T-helper 2 cell treated with Interferon-gamma antibody and Interleukin-4, amounts not matched to agents 5 μg/mL and 100 μg/mL, for 36 hours (primary cell): Measurements from ENCODE around the gene SLC23A2.
A peak's percentile ranks its signal among the peaks of the same experiment; 100 is the strongest.

Experiments used
- DNase-seq: peaks from one replicate; pipeline ENCODE4 v3.0.0; 2021; ENCODE audit warnings: low spot score
- H3K27ac Mint-ChIP-seq: one replicate; pipeline ENCODE4 v1.8.0; 2021; ENCODE audit warnings: mild to moderate bottlenecking, mixed read lengths
- H3K27me3 Mint-ChIP-seq: one replicate; pipeline ENCODE4 v1.8.0; 2021; ENCODE audit warnings: low read depth, mixed read lengths
- H3K36me3 Mint-ChIP-seq: one replicate; pipeline ENCODE4 v1.8.0; 2021; ENCODE audit warnings: low read depth, mixed read lengths
- H3K4me1 Mint-ChIP-seq: one replicate; pipeline ENCODE4 v1.8.0; 2021; ENCODE audit warnings: low read depth, mixed read lengths
- H3K4me3 Mint-ChIP-seq: one replicate; pipeline ENCODE4 v1.8.0; 2022; ENCODE audit warnings: mild to moderate bottlenecking, moderate library complexity, mixed read lengths
- H3K9me3 Mint-ChIP-seq: one replicate; pipeline ENCODE4 v1.8.0; 2021; ENCODE audit warnings: mixed read lengths

The SLC23A2 gene

DNA sequence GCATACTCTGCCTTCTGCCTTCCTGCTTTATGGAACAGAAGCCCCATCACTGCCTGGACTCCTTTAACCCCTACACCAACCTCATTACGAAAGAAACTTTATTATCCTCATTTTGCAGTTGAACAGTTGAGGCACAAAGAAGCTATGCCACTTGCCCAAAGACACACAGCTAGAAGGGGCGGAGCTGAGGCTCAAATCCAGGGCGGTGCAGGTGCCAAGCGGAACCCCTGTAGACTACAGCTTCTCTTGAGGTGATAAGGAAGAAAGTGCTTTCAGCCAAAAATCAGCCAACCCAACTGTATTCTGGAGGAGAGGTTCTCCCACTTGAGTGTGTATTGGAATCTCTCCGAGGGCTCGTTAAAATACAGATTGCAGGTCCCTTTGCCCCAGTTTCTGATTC, 189.1 kb downstream of the SLC23A2 start:
- DNase-seq, result no peak
- H3K36me3 Mint-ChIP-seq, result peaks cover 36% of the 10 kb centered on the region

GRCh38 chr20:4811661-4812181, 189.6 kb downstream of the SLC23A2 start:
- H3K4me1 Mint-ChIP-seq, result peaks cover 67% of the 10 kb centered on the region
- peak overlapping the region; percentile 99 for H3K27ac Mint-ChIP-seq
- H3K27me3 Mint-ChIP-seq, result no peaks in the 10 kb centered on the region

More for the DNA sequence above, 189.1 kb downstream of the SLC23A2 start:
- Mint-ChIP-seq H3K27me3 (no peaks in the 10 kb centered on the region), H3K9me3 (no peaks in the 10 kb centered on the region), H3K27ac (peak overlapping the region; percentile 99), H3K4me3 (peak overlapping the region; percentile 93), H3K4me1 (peaks cover 67% of the 10 kb centered on the region)

DNA sequence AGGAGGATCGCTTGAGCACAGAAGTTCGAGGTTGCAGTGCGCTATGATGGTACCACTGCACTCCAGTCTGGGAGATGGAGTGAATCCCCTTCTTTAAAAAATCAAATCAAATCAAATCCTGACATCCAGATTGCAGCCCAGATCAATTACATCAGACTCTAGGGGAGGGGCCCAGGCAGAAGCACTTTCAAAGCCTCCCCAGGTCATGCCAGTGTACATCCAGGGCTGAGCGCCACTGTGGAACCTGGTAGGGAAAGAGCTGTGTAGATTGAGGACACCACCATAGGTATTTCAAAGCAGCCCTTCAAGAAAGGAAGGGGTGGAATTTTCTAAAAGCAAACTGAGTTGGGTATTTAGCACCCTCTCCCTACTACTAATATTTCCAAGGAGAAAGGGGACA, 190.1 kb downstream of the SLC23A2 start:
- peaks cover 68% of the 10 kb centered on the region for H3K4me1 Mint-ChIP-seq
- peak overlapping the region; percentile 93 for H3K4me3 Mint-ChIP-seq
- no peak for DNase-seq
- peak overlapping the region; percentile 99 for H3K27ac Mint-ChIP-seq
- H3K27me3 Mint-ChIP-seq, result no peaks in the 10 kb centered on the region
- peaks cover 36% of the 10 kb centered on the region for H3K36me3 Mint-ChIP-seq
- H3K9me3 Mint-ChIP-seq, result no peaks in the 10 kb centered on the region

More at GRCh38 chr20:4811661-4812181, 189.6 kb downstream of the SLC23A2 start:
- DNase-seq, result peak; percentile 37
- Mint-ChIP-seq H3K36me3 (peaks cover 36% of the 10 kb centered on the region), H3K9me3 (no peaks in the 10 kb centered on the region), H3K4me3 (peak overlapping the region; percentile 93)

DNA sequence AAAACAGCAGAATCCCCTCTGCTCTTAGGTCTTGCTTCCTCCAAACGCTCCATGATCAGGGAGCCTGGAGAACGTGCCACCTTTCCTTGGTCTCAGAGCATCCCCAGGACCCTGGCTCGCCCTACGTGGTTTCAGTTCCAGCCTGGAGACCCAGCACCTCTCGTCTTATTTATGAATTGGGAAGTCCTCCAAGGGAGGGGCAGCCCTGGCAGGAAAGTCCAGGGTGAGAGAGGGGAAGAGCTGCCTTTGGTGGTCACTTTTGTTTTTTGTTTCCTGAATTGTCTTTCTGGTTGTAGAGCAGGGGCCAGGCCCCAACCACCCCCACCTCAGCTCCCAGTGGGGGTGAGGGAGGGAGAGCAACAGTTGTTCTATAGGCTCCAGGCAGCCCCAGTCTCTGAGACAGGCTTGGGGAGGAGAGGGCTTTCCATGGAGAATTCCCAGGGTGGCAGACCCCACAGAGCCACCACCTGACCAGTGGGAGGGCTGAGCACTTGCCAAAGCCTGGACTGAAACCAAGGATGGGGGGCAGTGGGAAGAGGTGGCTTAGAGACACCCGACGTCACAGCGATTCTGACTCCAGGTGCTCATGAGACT, 190.8 kb downstream of the SLC23A2 start:
- Mint-ChIP-seq H3K27ac (peak overlapping the region; percentile 99), H3K36me3 (peaks cover 36% of the 10 kb centered on the region), H3K4me3 (peak overlapping the region; percentile 31), H3K4me1 (peaks cover 66% of the 10 kb centered on the region), H3K27me3 (no peaks in the 10 kb centered on the region), H3K9me3 (no peaks in the 10 kb centered on the region)
- DNase-seq, result no peak

- no peak overlapping the region for H3K4me3 Mint-ChIP-seq
- H3K27ac Mint-ChIP-seq, result peak overlapping the region; percentile 17
- peaks cover 39% of the 10 kb centered on the region for H3K36me3 Mint-ChIP-seq
- no peaks in the 10 kb centered on the region for H3K27me3 Mint-ChIP-seq
- no peaks in the 10 kb centered on the region for H3K9me3 Mint-ChIP-seq
- H3K4me1 Mint-ChIP-seq, result peaks cover 58% of the 10 kb centered on the region
- no peak for DNase-seq
Measured at GRCh38 chr20:4809707-4810106, 191.6 kb downstream of the SLC23A2 start.

GRCh38 chr20:4808872-4809271, 192.4 kb downstream of the SLC23A2 start:
- peaks cover 50% of the 10 kb centered on the region for H3K4me1 Mint-ChIP-seq

DNA sequence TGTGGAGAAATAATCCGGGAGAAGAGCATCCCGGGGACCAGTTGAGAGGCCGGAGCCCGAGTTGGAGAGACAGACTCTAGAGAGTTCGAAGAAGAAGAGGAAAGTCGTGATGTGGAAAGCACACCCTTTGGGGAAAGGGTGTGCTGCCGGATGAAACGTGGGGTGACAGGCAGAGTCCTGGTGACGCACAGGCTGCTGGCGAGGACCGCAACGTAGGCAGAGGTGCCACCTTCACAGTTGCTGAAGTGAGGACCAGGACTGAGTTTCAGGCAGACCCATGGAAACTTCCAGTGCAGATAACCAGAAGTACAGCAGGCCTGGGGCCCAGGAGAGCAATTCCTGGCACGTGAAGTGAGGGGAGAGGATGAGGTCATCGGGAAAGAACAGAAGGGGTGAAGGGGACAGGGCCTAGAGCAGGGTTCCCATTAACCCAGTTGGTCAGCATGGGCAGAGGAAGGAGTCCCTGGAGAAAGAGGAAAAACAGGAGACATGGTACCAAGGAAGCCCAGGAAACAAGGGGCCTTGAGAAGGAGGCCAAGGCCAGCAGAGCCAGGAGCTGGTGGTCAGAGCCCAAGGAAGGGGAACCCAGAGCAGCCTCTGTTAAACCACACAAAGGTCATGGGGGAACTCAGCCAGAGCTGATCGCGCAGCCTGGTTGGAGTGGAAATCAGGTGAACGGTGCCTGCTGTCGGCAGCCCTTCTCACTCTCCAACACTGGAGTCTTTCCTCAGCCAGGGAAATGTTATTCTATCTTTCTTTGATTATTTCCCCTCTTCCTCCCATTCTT, 195.5 kb downstream of the SLC23A2 start:
- Mint-ChIP-seq H3K9me3 (no peaks in the 10 kb centered on the region), H3K27me3 (no peaks in the 10 kb centered on the region), H3K36me3 (peaks cover 46% of the 10 kb centered on the region), H3K27ac (no peak overlapping the region), H3K4me1 (peaks cover 24% of the 10 kb centered on the region), H3K4me3 (no peak overlapping the region)
- no peak for DNase-seq

More at GRCh38 chr20:4808872-4809271, 192.4 kb downstream of the SLC23A2 start:
- H3K4me3 Mint-ChIP-seq, result no peak overlapping the region
- no peaks in the 10 kb centered on the region for H3K27me3 Mint-ChIP-seq
- no peaks in the 10 kb centered on the region for H3K9me3 Mint-ChIP-seq
- H3K27ac Mint-ChIP-seq, result peak overlapping the region; percentile 64
- no peak for DNase-seq
- peaks cover 38% of the 10 kb centered on the region for H3K36me3 Mint-ChIP-seq

- Mint-ChIP-seq H3K36me3 (peaks cover 65% of the 10 kb centered on the region), H3K4me1 (peaks cover 6% of the 10 kb centered on the region), H3K27ac (no peak overlapping the region), H3K9me3 (no peaks in the 10 kb centered on the region), H3K4me3 (no peak overlapping the region), H3K27me3 (no peaks in the 10 kb centered on the region)
- no peak for DNase-seq
Measured at GRCh38 chr20:4802527-4802926, 198.8 kb downstream of the SLC23A2 start.
